Fibroblast of the conjunctiva (primary cell): Measurements from ENCODE around the gene NRG3.
A peak's percentile ranks its signal among the peaks of the same experiment; 100 is the strongest.
"Not testable (repeated sequence)": the region's sequence is repeated elsewhere in the genome, so short reads cannot be mapped to it uniquely, and the experiment has no call there.

Source experiments
- DNase-seq: peaks from one replicate; pipeline ENCODE4 v3.0.0-alpha.2; 2010; ENCODE audit warnings: low read depth

NRG3 gene

GRCh38 chr10:82284180-82284579 lies 409.2 kb downstream of the NRG3 start:
- no peak for DNase-seq

DNA sequence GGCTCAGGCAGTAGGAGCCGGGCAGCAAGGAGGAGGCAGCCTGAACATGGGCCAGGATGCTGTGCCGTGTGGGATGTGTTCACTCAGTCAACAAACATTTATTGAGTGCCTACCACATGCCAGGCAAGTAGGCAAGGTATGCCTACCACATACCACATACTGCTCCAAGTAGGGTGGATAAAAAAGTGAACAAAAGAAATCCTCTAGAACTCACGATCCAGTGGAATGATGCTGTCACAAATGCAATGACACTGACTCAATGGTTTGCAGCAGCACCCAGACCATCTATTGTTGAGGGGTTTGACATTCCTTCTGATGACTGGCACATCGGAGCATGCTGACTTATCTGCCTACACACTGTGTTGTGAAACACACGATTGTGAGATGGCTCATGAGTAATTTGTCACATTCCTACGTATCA lies 413.5 kb downstream of the NRG3 start:
- no peak for DNase-seq

- DNase-seq: no peak
These were observed 415.0 kb downstream of the NRG3 start for GRCh38 chr10:82289945-82290344.

- DNase-seq: no peak
These were observed 419.9 kb downstream of the NRG3 start for GRCh38 chr10:82294874-82295378.

- no peak for DNase-seq
These were observed 433.6 kb downstream of the NRG3 start for GRCh38 chr10:82308641-82309040.

DNA sequence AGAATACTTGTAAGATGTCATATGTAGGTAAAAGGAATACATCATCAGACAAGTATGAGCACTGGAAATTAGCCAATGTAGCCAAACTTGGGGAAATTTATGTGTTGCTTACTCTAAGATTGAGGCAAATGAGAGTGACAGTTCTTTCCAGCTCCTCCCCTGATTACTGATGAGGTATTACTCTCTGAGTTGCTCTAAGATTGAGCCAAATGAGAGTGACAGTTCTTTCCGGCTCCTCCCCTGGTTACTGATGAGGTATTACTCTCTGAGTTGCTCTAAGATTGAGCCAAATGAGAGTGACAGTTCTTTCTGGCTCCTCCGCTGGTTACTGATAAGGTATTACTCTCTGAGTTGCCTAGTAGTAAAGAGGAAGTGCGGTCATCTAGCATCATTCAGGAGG lies 435.8 kb downstream of the NRG3 start:
- DNase-seq: no peak

- no peak for DNase-seq
These were observed 438.4 kb downstream of the NRG3 start for GRCh38 chr10:82313401-82313800.

GRCh38 chr10:82318534-82318933 lies 443.5 kb downstream of the NRG3 start:
- no peak for DNase-seq

DNA sequence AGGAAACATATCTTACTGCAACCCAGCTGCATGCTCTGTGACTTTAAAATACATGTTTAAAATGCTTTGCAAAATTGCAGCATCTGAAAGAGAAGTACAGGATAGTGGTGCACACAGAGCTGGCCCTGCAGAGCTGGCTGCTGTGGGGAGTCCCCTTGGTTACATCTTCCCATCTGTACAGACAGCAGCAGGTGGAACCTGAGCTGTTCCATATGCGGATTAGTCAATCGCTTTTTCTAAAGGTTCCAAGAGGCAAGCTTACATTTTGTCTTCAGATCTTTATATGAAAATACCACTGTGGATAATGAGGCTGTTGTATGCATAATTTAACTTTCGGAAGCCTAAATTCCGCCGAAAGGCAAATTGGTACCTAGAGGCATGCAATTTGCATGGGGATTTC lies 444.1 kb downstream of the NRG3 start:
- no peak for DNase-seq

DNA sequence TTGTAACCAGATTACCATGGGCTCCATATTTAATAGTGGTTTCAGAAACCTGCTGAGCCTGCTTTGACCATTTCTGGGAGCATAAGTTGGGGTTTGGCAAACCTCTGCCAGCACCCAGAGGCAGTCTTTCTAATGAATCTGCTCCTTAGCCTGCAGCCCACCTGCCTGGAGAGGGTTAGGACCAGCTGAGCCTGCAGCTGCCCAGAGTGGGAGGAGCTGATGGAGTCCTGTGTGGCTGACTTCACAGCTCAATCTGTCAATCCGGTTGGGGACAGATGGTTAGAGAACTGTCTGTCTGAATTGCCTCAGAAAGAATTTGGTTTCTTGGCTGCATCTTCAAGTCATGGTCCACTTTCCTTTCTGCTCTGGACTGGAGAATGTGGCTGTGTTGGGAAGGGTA lies 444.6 kb downstream of the NRG3 start:
- DNase-seq: no peak

- no peak for DNase-seq
These were observed 446.7 kb downstream of the NRG3 start for GRCh38 chr10:82321724-82322123.

GRCh38 chr10:82331716-82332115 lies 456.7 kb downstream of the NRG3 start:
- DNase-seq: no peak

GRCh38 chr10:82335831-82336230 lies 460.8 kb downstream of the NRG3 start:
- no peak for DNase-seq

- no peak for DNase-seq
These were observed 465.2 kb downstream of the NRG3 start for GRCh38 chr10:82340166-82340565.

DNA sequence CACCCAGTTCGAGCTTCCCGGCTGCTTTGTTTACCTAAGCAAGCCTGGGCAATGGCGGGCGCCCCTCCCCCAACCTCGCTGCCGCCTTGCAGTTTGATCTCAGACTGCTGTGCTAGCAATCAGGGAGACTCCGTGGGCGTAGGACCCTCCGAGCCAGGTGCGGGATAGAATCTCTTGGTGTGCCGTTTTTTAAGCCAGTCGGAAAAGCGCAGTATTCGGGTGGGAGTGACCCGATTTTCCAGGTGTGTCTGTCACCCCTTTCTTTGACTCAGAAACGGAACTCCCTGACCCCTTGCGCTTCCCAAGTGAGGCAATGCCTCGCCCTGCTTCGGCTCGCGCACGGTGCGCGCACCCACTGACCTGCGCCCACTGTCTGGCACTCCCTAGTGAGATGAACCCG lies 474.6 kb downstream of the NRG3 start:
- not testable (repeated sequence) for DNase-seq

DNA sequence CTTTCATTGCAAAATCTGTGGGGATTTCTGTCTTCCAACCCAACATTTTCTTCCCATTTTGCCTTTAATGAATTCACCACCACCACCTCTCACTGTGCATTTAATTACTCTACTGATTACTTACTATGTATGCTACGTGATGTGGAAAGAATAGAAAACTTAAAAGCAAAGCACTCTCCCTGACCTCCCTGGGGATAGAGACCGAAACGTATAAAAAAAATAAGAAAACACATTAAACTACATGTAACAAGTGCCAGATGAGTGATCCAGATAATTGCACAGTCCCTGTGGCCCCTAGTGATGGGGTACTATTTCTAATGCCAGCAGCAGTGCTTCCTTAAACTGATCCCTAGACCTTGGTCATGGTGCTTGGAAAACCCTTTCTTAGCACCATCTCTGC lies 478.4 kb downstream of the NRG3 start:
- no peak for DNase-seq

GRCh38 chr10:82358486-82359099 lies 483.6 kb downstream of the NRG3 start:
- DNase-seq: no peak

DNA sequence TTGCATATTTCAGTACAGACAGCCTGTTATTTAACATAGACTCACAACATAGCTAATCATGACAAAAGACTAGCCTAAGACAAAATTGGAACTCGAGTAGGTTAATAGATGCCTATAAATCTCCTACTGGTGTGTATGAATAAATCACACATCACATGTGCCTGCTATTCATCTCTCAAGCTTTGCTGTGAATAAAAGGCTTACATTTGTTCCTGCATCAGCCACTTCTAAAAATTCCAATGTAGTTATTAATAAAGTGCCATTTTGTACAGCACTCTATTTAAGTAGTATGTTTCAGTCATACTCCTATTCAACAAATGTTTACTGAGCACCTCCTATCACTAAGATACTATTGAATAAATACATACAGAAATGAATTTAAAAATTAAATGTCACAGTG lies 486.3 kb downstream of the NRG3 start:
- DNase-seq: no peak

DNA sequence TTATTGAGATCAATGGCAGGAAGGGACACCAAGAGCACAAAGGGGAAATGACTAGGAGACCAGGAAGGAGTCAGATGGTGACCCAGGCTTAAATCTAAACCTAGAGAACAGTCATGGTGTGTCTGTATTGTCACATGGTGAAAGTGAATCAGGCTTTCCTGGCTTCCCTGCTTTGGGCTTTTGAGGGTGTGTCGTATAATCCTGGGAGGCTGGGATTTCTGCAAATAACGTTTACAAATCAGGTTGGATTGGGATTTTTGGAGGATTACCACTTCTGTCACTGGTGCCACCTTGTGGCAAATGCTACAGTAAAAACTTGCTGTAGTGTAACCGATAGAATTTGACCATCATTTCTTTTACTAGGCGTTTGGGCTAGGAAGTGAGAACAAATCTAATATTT lies 502.6 kb downstream of the NRG3 start:
- no peak for DNase-seq

DNA sequence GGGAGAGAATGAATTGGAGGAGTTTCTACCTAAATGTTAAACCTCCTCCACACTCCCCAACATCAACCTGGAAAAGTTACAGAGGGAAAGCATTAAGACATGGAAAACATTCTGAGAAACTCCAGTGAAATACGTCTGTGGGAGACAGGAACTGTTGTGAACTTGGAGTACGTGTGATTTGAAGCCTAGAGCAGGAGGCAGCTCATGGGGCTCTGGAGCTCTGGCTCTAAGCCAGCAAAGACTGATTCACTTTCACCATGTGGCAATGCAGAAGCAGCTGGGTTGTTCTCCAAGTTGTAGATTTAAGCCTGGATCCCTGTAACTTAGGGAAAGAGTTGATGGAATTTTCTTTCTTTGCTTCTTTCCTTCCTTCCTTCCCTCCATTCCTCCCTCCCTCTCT lies 503.2 kb downstream of the NRG3 start:
- peak; percentile 20 for DNase-seq

- DNase-seq: no peak
These were observed 508.4 kb downstream of the NRG3 start for GRCh38 chr10:82383350-82383749.

- DNase-seq: no peak
These were observed 516.1 kb downstream of the NRG3 start for GRCh38 chr10:82390866-82391658.

DNA sequence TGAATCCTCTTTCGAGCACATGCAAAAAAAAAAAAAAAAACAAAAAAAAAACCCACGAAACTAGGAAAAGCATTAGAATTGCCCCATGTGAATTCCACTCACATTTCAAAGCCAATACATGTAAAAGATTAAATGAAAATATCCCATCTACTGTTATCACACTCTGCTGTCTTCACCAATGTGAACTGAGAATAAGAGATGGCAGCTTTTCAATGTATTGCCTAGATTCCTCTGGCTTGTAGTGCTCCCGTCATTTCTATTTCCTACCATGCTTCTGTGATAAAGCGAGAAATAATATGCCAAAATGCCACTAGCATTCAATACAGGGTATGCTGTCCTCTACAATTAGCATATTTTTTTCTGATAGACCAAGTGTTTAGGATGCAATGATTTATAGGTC lies 517.0 kb downstream of the NRG3 start:
- no peak for DNase-seq

DNA sequence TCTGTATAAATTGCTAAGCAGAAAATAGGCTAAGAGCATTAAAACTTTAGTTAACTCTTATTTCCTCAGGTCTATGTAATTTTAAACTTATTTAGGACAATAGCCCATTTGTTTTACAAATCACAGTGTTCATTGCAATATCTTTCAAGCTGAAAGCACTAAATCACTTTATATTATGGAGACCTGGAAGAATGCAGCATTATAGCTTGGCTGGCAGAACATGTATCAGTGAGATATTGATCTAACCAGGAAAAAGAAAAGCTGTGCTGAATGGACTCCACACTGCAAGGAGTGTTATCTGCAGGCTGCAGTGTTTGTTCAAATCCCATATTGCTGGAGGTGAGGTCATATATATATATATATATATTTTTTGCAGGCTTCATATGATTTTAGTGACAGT lies 517.5 kb downstream of the NRG3 start:
- no peak for DNase-seq
